Measurements from ENCODE around the gene ANKH. TPM values are rescaled to one million over a fixed set of nuclear protein-coding genes. Genes with fewer than 3 reads are reported as not detected.

ANKH gene
- total RNA-seq, 1 donor from 2014 or later, result 25.5 TPM

GRCh38 chr5:14710313-14710994, 161.1 kb downstream of the ANKH start:
- ATAC-seq, result no peak

GRCh38 chr5:14708551-14708950, 163.0 kb downstream of the ANKH start:
- ATAC-seq, result no peak

- ATAC-seq, result no peak
These were observed 163.7 kb downstream of the ANKH start for GRCh38 chr5:14707811-14708390.

- no peak for ATAC-seq
These were observed 165.0 kb downstream of the ANKH start for GRCh38 chr5:14706615-14707021.

DNA sequence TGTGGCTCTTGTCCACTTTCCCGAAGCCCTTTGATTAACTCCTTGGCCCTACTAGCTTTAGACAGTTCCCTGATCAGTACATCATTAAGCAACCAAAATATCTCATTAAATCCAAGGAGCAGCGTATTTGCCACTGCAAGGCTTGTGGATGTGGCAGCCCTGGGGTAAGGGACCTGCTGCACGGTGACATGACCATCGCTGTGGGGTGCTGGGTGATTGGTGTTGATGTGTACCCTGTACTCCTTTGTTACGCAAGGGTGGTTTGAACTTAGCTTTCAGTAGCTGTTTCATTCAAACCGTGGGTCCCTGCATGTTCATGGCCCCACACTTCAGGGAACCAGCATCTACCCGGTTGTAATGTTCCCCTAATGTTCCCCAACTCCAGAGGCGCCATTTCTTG, 166.0 kb downstream of the ANKH start:
- ATAC-seq, result no peak

DNA sequence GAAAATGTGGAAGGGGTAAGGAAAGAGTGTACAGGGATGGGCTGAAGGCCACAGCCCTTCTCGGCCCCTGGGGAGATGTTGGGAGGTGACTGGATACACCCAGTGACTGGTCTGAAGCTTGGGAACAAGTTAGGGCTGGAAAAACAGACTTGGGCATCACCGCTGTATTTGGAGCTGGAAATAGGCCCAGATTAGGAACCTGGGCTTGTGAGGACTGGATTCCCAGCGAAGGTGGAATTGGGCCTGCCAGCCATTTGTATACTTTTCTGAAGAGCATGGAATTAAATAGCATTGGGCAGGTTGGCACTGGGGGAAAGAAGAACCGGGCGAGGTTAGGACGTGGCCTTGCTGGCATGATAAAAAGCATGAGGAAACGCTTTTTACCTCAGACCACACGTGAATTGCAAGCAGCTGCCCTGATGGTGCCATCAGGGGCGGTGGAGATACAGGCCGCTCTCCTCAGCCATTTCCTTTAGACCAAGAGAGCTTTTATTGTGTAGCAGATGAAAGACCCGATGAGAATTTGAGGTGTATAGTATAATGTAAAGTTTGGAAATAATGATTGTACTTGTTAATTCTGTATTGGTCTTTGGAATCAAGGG, 169.2 kb downstream of the ANKH start:
- peak; percentile 91 for ATAC-seq

GRCh38 chr5:14701556-14701955, 170.0 kb downstream of the ANKH start:
- ATAC-seq, result peak; percentile 2

DNA sequence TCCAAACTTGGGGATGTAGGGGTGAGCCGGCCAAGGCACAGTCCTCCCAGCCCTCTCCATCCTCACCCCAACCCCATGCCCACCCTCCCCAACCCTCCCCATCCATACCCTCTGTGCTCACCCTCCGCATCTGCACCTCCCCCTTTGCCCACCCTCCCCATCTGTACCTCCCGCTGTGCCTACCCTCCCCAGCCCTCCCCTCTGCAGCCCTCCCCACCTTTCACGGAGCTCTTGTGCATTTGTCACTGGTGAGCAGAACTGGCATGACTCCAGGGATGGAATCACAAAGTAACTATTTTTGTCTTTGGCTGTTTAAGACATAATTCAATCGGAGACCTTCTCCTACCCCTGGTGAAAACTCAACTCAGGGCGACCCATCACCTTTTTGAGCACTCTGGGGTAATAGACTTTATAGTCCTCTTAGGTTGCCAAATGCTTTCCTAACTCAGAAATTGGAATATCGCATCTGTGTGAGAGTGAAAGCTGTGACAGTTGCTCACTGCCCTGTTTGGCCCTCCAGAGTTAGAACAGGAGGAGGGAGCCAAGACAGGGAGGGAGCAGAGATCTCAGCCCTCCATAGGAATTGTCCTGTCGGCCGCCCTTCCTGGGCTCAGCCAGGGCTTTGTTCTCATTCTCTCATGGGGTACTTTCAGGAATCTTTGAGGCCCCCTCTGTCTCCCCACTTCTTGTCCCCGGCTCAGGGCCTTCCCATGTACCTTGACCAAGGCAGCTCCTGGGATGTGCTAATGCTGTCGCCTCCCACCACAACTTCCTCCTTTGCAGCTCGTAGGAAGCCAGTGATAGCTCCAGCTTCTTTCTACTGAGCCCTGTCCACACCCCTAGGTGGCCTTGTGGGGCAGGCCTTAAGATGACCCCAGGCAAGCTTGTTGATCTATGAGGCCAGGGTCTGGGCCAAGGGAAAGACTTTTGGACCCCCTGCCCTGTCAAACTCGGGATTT, 170.8 kb downstream of the ANKH start:
- ATAC-seq, result no peak

GRCh38 chr5:14699807-14700400, 171.7 kb downstream of the ANKH start:
- no peak for ATAC-seq

- no peak for ATAC-seq
These were observed 172.4 kb downstream of the ANKH start for GRCh38 chr5:14699159-14699558.

GRCh38 chr5:14698495-14698894, 173.1 kb downstream of the ANKH start:
- ATAC-seq, result no peak

- peak; percentile 62 for ATAC-seq
These were observed 174.7 kb downstream of the ANKH start for GRCh38 chr5:14696851-14697250.

- no peak for ATAC-seq
These were observed 175.5 kb downstream of the ANKH start for GRCh38 chr5:14696057-14696456.

DNA sequence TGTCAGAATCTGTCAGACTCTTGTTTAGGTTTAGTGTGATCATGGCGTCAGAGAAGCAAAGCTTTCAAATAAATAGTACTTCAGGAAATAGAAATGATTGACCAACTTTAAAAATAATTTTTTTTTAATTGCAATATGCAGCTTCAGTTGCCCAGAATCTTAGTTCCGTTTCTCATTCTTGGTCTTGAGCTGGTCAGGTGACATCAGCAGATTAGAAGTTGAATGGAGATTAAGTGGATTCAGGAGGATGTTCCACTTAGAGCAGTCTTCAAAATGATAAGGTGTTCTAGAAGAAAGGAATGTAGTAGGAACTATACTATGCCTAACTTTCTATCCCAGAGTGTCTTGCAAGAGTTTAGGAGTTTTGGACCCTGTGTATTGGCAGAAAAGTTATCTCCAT, 176.4 kb downstream of the ANKH start:
- no peak for ATAC-seq

GRCh38 chr5:14693070-14693469, 178.5 kb downstream of the ANKH start:
- ATAC-seq, result no peak

DNA sequence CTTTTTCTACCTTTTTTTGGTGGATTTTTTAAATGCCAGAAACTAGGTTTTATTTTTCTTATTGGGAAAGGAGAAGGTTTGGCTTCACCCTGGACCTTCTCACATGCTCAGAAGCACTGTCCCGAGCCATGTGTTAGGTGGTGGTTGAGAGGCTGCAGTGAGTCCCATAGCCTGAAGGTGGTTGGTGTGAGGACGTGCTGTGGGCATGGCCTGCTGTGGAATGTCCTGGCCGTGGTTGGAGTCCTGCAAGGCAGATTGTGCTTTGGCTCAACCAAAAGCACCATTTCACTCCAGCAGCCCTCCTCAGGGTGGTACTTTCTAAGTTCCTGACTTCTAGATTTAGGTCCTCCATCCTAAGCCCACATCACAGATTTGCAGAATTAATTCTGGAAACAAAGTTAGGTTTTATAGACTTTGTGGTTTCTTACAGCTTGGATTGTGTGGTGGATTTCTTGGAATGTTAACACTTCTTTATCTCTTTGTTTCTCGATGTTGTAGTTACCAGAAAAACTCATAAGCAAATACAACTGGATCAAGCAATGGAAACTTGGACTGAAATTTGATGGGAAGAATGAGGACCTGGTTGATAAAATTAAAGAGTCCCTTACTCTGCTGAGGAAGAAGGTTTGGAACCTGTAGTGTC, 184.4 kb downstream of the ANKH start:
- peak; percentile 83 for ATAC-seq

DNA sequence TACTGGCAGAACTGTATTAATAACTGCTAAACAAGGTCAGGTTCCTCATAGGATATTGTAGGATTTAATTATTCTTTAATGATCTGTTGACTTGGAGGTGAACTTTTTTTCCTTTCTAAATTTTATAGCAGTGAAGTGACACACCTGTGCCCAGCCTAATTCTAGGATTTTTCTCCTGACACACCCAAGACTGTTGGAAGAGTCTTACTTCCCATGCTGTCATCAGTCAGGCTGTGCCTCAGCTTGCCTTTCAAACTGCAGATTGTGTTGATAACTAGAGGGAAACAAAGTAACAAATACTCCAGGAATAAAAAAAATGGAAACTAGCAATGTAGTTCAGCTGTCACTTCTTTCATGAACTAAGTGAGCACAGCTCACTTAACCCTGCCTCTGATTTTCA, 185.1 kb downstream of the ANKH start:
- peak; percentile 92 for ATAC-seq

DNA sequence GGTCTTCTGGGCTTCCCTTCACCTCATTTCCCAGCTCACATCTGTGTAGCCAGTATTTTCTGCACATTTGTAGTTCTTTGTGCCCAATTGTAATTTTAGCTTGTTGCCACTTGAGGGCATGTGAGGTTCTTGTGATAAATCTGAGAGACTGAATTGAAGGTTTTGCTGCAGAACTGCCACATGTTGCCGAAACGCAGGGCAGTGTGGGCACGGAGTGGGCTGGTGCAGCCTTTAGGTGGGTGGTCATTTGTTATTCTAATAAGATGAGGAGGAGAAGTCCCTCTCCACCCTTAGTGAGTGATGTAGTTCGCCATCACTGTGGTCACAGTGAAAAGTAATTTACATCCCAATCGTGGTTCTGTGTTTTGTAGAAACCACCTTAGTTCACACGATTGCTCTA, 185.8 kb downstream of the ANKH start:
- peak; percentile 61 for ATAC-seq

DNA sequence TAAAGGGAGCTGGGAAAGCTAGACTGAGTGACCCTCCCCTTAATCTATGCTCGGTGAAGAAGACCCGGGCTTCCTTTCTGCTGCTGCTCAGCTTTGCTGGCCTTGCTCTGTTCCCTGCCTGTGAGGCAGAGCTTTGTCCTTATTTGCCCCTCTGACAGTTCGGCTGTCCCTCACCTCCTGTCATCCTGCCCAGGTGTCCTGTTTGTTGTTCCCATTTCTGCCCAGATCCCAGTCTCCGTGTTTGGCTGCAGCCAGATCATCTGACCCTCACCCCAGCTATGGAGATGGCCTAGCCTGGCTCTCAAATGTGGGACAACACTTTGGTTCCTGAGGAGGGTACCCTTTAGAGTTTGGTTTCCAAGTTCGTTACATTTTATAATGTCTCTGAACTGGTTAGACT, 186.8 kb downstream of the ANKH start:
- no peak for ATAC-seq

DNA sequence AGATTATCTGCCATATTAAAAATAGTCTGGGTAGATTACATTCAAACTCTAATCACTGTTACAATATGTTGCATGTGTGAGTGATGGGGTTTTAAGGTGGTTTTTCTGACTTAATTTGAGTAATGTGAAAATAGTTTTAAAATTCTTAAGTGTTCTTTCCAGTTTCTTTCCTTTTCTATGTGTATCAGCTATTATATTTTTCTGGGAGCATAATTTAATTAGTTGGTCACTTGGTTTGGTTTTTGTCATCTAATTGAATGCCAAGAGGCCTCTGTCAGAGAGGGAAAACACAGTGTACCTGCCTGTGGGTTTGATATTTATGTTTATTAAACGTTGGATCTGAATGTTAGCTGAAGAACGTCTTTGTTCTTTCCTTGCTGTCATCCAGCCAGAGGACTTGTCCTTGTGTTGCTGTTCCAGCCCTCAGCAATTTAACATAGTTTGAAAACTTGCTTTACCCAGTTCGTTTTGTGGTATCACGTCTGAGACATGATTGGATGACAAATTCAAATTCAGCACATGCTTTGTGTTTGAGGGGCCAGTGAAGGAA, 187.6 kb downstream of the ANKH start:
- ATAC-seq, result no peak

DNA sequence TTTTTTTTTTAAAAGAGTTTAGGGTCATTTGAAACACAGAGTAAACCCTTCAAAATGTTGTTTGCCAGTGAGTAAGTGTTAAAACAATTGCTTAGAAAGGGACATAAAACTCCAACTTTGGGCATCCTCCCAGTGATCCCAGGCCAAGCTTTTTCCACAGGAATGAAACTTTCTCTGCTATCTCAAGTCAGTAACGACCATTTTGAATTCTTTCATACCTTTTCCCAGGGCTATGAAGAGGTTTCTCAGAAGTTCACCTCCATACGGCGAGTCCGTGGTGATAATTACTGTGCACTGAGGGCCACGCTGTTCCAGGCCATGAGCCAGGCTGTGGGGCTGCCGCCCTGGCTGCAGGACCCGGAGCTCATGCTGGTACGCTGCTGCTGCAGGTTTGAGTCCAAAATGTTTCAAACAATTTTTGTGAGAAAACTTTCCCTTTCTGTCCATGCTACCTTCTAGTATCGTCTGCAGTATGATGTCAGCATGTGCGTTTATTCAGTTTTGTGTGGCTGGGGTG, 190.3 kb downstream of the ANKH start:
- ATAC-seq, result no peak

DNA sequence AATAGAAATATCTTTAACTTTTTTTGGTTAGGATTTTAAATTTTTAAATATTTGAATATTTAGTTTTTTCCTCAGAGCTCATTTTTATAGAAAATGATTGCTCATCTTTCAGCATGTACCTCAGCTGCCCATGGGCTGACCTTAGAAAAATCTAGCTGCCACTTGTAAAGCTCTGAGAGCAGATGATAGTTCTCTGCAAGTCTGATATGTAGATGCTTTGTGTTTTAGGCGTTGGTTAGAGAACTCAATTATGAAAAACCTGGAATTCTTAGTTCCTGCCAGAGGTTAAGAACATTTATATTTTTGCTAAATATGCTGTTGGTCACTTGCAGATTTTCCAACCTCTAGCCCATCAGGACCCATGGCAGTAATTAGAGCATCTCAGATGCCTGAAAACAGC, 192.0 kb downstream of the ANKH start:
- ATAC-seq, result no peak
